SKM-1 treated with dmso at 0.1 percent for 144 hours (cell line): Measurements from ENCODE around the gene ZNF488.

Experiments
- DNase-seq: peaks from one replicate; lab custom pipeline; 2025; ENCODE audit not compliant: unreplicated experiment; lab: John Stamatoyannopoulos, UW

ZNF488 gene

GRCh38 chr10:47350671-47351640, 33.1 kb downstream of the ZNF488 start:
- DNase-seq, result no peak

GRCh38 chr10:47349941-47350371, 34.1 kb downstream of the ZNF488 start:
- DNase-seq, result no peak

- DNase-seq, result no peak
Measured at GRCh38 chr10:47349516-47349915, 34.6 kb downstream of the ZNF488 start.

- DNase-seq, result no peak
Measured at GRCh38 chr10:47348661-47349470, 35.2 kb downstream of the ZNF488 start.

GRCh38 chr10:47348138-47348651, 35.9 kb downstream of the ZNF488 start, which contains the start of gene RBP3:
RBP3 (plus strand) TSS chr10:47348363; CDS start chr10:47348485, 122 bp downstream.
- DNase-seq, result no peak

GRCh38 chr10:47347303-47347675, 36.8 kb downstream of the ZNF488 start:
- no peak for DNase-seq

- DNase-seq, result no peak
Measured at GRCh38 chr10:47346581-47347302, 37.4 kb downstream of the ZNF488 start.

- DNase-seq, result no peak
Measured at GRCh38 chr10:47344996-47345870, 38.9 kb downstream of the ZNF488 start.

GRCh38 chr10:47340608-47341170, 43.4 kb downstream of the ZNF488 start:
- peak; percentile 36 for DNase-seq

GRCh38 chr10:47339759-47340607, 44.1 kb downstream of the ZNF488 start:
- peak; percentile 76 for DNase-seq

GRCh38 chr10:47339186-47339735, 44.8 kb downstream of the ZNF488 start:
- DNase-seq, result no peak

GRCh38 chr10:47337310-47337709, 46.8 kb downstream of the ZNF488 start:
- DNase-seq, result no peak

- no peak for DNase-seq
Measured at GRCh38 chr10:47336387-47337134, 47.5 kb downstream of the ZNF488 start.

GRCh38 chr10:47335906-47336305, 48.2 kb downstream of the ZNF488 start:
- no peak for DNase-seq

GRCh38 chr10:47334466-47335295, 49.4 kb downstream of the ZNF488 start:
- no peak for DNase-seq

GRCh38 chr10:47333532-47333931, 50.6 kb downstream of the ZNF488 start:
- no peak for DNase-seq

GRCh38 chr10:47332946-47333345, 51.1 kb downstream of the ZNF488 start:
- DNase-seq, result no peak
